ENCODE results near the gene TREM1.

- TF ChIP-seq POLR2A (IDR thresholded peaks at IDR 0.05): no peak
- TF ChIP-seq CTCF (IDR thresholded peaks at IDR 0.05): no peak
Measured at GRCh38 chr6:41226752-41227151, 59.7 kb downstream of the TREM1 start.
